Cerebellar nuclear complex (tissue), 1 donor: ENCODE results near the gene TMEM260.
"Not testable (repeated sequence)": the region's sequence is repeated elsewhere in the genome, so short reads cannot be mapped to it uniquely, and the experiment has no call there.

ENCODE experiments used
- DNase-seq, 2 experiments: peaks; one replicate each; lab custom pipeline; 2025; lab: John Stamatoyannopoulos, UW

The TMEM260 gene

GRCh38 chr14:56598519-56598918 lies 18.9 kb downstream of the TMEM260 start:
- DNase-seq, result no peak

GRCh38 chr14:56603648-56604047 lies 24.1 kb downstream of the TMEM260 start:
- DNase-seq, result no peak

- DNase-seq, result no peak
Observed at GRCh38 chr14:56608689-56609088, 29.1 kb downstream of the TMEM260 start.

- DNase-seq, result not testable (repeated sequence)
Observed at GRCh38 chr14:56611663-56612062, 32.1 kb downstream of the TMEM260 start.

DNA sequence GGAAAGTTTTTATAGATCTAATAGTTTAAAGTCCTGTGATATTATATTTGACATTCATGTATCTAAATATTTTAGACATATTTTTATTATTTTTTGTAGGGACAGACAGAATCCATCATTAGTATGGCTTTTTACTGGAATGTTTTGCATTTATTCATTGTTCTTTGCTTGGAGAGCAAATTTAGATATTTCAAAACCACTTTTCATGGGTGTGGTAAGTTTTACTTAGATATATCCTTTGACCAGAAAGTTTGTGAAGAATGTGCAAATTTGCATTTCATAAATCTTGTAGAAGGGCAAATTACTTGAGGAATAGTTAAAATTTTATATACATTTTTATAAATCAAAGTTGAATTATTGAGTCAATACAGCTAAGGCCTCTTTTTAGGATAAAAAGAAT lies 37.5 kb downstream of the TMEM260 start:
- DNase-seq, result no peak

DNA sequence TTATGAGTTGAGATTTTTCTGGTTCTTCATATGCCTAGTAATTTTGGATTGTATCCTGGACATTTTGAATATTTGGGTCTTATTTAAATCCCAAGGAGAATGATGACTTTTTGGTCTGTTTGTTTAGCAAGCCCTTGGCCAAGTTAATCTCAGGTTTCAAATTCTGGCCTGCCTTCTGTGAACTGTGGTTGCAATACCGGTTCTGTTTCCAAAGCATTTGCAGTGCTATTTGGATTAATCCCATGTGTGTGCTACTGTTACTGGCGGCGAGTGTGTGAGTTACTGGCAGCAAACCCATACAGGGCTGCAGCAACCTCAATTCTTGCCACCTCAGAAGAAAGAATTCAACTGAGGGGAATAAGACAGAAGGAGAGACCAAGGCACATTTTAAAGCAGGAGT lies 51.1 kb downstream of the TMEM260 start:
- no peak for DNase-seq

GRCh38 chr14:56632195-56632594 lies 52.6 kb downstream of the TMEM260 start:
- no peak for DNase-seq

DNA sequence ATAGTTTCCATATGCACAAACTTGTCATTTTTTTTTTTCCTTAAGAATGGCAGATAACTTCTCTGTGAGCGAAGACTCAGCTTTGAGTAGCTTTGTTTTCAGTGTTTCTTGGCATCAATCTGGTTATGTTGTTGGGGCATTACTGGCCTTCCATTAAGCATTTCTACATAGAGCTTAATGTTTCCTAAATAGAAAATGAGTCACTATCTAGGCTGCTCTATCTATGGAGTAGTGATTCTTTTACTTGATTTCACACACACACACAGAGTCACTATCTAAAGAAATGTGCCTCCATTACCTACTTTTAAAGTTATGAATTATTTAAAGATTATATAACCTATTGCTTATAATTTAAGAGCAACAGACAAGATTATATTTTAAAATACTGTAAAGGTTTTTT lies 53.9 kb downstream of the TMEM260 start:
- no peak for DNase-seq

DNA sequence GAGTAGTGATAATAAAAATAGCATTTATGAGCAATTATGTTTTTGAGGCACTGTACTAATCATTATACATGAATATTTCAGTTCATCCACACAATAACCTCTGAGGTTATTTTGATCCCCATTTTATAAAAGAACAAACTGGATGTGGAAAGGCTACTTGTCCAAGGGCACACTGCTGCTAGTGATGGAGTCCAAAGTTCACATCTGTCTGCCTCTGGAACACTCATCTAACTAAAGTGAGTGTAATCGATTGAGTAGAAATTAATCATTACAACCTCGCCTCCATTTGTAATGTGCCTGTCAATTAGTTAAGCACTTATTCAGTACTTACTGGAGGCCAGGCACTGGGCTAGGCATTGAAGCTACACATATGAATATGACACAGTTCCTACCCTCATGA lies 55.4 kb downstream of the TMEM260 start:
- DNase-seq, result no peak

DNA sequence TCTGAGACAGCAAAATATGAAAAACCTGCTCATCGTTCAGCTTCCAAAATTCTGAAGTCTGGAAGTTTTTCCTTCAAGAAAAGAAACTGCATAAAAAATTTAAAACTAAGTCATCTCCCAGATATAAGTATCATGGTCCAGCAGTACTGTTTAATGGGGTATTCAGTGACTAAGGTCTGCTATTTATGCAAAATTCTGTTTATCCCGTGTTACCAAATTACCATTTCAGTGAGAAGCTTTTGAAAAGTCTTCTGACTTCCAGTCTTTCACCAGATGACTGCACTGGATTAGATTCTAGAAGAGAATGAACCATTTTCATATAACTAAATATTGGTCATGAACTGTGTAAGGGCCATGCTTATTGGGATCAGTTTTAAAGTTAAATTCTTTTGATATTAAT lies 67.9 kb downstream of the TMEM260 start:
- DNase-seq, result no peak

- DNase-seq, result no peak
Observed at GRCh38 chr14:56648508-56649301, 69.1 kb downstream of the TMEM260 start.

GRCh38 chr14:56649382-56649781 lies 69.8 kb downstream of the TMEM260 start:
- DNase-seq, result no peak

- DNase-seq, result no peak
Observed at GRCh38 chr14:56650048-56650447, 70.5 kb downstream of the TMEM260 start.

DNA sequence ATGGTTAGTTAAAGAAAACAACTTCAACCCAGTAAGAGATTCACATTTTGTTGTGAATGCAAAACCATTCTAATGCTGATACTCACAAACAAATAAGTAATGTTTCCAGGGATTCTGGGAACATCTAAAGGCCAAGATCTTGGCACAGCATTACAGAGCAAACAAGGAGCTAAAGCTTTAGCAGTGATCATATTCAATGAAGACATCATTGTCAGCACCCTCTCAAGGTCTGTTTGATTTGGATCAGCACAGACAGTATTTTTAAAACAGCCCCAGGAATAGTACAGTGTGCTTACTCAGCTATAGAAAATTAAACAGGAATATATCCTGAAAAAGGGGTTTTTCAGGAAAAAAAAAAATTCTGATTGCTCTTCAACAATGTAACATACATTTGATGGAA lies 71.4 kb downstream of the TMEM260 start:
- DNase-seq, result no peak

GRCh38 chr14:56657604-56658003 lies 78.0 kb downstream of the TMEM260 start:
- no peak for DNase-seq

GRCh38 chr14:56659378-56659777 lies 79.8 kb downstream of the TMEM260 start:
- DNase-seq, result no peak

- DNase-seq, result peak in 1 of 2 experiments; percentile 49
Observed at GRCh38 chr14:56659964-56660551, 80.5 kb downstream of the TMEM260 start.

DNA sequence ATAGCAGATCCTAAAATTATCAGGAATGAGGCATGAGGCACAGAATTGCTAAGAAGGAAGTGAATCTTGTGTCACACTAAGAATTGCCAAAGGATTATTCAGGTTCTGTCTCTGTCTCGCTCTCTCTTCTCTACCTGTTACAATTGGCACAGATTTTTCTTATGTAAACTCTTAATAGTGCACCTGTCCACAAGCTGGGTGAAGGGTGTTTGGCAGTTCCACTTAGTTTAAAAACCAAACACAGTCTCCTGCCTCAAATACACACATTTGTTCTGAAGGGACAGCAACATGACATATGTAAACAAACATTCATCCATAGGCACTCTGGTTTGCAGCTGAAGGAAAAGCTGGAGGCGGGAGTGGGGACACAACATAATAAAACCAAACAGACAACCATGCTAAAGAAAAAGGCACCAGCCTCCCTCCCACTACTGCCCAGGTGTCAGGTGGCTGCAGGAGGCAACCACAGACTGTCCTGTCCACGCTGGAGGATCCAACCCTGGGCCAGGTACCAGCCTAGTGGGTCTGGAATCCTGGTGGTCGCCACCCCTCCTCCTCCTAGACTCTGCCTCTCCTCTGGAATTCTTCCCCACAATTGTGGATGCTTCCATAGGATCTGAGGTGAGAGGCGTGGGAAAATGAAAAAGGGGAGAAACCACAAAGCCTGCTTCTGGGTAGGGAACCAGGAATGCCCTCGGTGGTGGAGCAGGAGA lies 81.2 kb downstream of the TMEM260 start:
- DNase-seq, result no peak

DNA sequence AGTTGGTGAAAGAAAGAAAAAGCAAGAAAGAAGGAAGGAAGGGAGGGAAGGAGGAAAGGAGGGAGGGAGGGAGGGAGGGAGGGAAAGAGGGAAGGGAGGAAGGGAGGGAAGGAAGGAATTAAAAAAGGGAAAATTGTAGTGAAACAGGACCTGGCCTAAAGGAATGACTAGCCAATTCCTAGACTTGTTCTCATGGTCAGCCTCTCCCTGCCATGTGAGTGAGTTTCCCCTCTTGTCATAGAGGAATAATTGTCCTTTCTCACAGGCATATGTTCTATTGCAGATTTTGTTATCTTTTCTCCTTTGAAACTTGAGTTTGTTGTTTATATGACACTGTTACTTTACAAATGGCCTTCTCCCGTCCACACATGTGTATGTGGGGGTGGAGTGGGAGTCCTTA lies 81.9 kb downstream of the TMEM260 start:
- no peak for DNase-seq

DNA sequence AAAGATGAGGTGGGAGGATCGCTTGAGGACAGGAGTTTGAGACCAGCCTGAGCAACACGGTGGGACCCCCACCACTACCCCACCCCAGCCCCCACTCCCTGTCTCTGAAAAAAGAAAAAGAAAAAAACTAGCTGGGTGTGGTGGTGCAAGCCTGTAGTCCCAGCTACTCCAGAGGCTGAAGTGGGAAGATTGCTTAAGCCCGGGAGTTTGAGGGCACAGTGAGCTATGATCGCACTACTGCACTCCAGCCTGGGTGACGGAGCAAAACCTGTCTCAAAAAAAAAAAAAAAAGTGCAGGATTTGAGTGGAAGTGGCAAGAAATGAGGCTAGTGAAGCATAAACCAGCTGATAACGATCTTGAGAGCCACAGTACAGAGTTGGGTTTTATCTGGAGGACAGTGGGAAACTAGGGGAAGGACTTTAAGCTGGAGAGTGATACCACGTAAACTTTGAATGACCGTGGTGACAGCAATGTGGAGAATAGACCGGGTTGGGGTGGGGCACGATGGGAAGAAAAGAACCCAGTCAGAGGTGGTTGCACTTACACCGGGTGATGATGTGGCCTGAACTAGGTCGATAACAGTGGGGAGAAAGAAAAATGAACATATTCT lies 85.3 kb downstream of the TMEM260 start:
- DNase-seq, result no peak

DNA sequence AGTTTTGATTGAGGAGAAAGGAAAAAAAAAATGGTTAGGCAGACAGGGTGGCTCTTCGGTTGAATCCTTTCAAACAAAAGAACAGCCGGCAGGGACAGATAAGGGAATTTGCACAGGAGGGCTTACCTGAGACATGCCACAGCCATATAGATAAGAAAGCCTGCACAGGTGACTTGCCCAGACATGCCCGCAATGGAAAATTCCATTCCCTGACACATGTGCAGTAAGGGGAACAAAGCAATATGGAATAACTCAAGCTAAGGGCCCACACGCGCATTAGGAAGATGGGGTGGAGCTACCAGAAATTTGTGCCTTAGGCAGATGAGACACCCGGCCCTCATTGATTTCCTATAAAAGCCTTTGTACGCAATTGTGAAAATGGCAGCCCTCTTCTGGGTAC lies 86.7 kb downstream of the TMEM260 start:
- no peak for DNase-seq

DNA sequence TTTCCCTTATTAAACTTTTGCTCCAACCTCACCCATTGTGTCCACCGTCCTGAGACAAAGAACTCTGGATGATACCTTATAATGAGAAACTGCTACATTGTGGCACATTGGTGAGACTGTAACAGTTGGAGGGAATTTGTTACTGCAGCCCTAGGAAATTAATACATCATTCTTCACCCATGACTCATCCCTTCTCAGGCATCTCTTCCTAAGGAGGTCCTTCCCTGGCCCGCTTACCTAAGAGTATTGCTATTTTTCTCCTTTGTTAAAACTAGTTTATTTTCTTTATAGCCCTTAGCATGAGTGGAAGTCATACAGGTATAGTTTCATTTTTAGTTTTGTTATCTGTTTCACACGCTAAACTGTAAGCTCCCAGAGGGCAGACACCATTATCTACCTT lies 87.1 kb downstream of the TMEM260 start:
- no peak for DNase-seq

DNA sequence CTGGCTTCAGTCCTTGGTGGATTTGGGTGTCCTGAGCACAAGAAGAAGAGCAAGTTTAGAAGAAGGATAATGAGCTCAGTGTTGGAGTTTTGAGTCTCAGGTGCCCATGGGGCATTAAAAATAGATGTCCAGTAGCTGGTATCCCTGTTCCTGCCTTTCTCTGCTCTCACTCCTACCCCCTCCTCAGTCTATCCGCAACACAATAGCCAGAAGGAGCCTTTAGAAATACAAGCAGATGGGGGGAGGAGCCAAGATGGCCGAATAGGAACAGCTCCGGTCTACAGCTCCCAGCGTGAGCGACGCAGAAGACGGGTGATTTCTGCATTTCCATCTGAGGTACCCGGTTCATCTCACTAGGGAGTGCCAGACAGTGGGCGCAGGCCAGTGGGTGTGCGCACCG lies 87.7 kb downstream of the TMEM260 start:
- DNase-seq, result not testable (repeated sequence)
